ENCODE results near the gene EEF1A1. TPM values are rescaled to one million over a fixed set of nuclear protein-coding genes. Genes with fewer than 3 reads are reported as not detected.
"Not testable (repeated sequence)": the region's sequence is repeated elsewhere in the genome, so short reads cannot be mapped to it uniquely, and the experiment has no call there.

The EEF1A1 gene
- total RNA-seq, 1 donor from 2014 or later, result 11,105 TPM

DNA sequence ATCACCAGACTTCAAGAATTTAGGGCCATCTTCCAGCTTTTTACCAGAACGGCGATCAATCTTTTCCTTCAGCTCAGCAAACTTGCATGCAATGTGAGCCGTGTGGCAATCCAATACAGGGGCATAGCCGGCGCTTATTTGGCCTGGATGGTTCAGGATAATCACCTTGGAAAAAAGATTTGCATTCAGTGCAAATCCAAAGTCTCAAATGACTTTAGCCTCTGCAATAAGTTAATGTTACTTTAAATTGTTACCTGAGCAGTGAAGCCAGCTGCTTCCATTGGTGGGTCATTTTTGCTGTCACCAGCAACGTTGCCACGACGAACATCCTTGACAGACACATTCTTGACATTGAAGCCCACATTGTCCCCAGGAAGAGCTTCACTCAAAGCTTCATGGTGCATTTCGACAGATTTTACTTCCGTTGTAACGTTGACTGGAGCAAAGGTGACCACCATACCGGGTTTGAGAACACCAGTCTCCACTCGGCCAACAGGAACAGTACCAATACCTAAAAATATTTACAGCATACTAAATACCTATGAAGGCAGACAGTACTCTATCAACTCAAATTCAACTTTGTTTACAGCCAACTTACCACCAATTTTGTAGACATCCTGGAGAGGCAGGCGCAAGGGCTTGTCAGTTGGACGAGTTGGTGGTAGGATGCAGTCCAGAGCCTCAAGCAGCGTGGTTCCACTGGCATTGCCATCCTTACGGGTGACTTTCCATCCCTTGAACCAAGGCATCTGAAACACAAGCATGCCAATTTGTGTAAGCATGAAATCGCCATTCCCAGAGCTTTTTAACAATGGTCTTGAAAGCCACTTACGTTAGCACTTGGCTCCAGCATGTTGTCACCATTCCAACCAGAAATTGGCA is 2.5 kb downstream of the EEF1A1 start:
- H3K9me3 Mint-ChIP-seq; DNase-seq (ENCODE audit: low spot score in 2 of 2, unreplicated experiment in 2 of 2); H3K27me3 Mint-ChIP-seq (ENCODE audit: low read depth): not testable (repeated sequence)
- H3K4me1 Mint-ChIP-seq, result peaks cover 47% of the 10 kb centered on the region
- peaks cover 43% of the 10 kb centered on the region for H3K36me3 Mint-ChIP-seq
- peak overlapping the region; percentile 99 for H3K27ac Mint-ChIP-seq
- H3K4me3 Mint-ChIP-seq, result peak overlapping the region; percentile 97

DNA sequence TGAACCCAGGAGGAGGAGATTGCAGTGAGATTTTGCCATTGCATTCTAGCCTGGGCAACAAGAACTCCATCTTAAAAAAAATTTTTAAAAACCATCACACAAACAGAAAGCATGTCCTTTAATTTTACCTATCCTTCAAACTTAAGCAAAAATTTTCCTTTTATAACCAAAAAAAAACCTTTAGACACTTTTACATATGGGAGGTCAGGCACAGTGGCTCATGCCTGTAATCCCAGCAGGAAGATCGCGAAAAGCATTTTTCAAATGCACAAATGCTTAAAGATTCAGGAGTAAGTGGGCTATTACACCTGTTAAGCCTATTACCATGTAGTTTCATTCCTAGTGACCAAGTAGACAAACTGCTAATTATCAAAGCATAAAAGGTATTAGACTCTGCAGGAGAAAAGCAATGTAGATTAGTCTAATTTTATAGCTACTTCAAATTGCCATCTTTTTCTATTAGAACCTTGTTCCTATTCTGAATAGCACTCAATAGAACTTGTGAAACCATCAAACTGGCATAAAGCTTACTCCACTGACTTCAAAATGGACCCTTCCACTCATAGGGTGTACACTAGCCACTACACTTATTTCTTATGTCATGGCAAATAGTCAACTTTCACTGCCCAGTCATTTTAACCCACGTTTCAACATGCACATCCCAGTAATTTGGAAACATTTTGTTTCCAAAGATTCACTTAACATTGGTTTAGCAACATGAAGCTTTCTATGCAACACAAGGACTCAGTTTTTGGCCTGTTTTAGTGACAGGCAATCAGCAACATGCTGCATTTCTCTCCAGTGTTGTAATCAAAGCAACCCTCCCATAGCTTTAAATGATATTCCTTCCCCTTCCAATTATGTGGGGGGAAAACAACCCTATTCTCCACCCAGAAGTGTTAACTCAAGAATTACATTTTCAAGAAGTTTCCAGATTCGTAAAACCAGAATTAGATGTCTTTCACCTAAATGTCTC is 4.0 kb downstream of the EEF1A1 start:
- Mint-ChIP-seq H3K4me3 (peak overlapping the region; percentile 57), H3K9me3 (no peaks in the 10 kb centered on the region), H3K27me3 (ENCODE audit: low read depth) (no peaks in the 10 kb centered on the region), H3K36me3 (peaks cover 43% of the 10 kb centered on the region), H3K27ac (peak overlapping the region; percentile 94), H3K4me1 (peaks cover 45% of the 10 kb centered on the region)
- TF ChIP-seq, protein P1, sequence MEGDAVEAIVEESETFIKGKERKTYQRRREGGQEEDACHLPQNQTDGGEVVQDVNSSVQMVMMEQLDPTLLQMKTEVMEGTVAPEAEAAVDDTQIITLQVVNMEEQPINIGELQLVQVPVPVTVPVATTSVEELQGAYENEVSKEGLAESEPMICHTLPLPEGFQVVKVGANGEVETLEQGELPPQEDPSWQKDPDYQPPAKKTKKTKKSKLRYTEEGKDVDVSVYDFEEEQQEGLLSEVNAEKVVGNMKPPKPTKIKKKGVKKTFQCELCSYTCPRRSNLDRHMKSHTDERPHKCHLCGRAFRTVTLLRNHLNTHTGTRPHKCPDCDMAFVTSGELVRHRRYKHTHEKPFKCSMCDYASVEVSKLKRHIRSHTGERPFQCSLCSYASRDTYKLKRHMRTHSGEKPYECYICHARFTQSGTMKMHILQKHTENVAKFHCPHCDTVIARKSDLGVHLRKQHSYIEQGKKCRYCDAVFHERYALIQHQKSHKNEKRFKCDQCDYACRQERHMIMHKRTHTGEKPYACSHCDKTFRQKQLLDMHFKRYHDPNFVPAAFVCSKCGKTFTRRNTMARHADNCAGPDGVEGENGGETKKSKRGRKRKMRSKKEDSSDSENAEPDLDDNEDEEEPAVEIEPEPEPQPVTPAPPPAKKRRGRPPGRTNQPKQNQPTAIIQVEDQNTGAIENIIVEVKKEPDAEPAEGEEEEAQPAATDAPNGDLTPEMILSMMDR (IDR thresholded peaks at IDR 0.05; ENCODE audit: unreplicated experiment), result no peak
- DNase-seq (ENCODE audit: low spot score in 2 of 2, unreplicated experiment in 2 of 2), result no peak

DNA sequence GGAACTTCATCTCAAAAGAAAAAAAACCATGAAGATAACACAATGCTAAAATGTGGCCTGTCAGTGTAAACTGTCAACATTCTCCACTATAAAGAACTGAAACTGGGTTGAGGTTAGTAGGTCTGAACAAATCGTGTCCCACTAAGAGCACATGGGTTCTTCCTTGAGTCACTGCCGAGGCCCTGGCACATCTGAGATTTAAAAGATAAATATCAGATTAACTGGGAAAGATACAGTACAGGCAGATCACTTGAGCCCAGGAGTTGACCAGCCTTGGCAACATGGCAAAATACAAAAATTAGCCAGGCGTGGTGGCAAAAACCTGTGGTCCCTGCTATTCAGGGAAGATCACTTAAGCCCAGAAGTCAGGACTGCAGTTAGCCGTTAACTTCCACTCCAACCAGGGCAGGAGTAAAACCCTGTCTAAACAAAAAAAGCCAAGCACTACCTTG is 5.6 kb downstream of the EEF1A1 start:
- Mint-ChIP-seq H3K36me3 (peaks cover 37% of the 10 kb centered on the region), H3K27me3 (ENCODE audit: low read depth) (no peaks in the 10 kb centered on the region), H3K4me1 (peaks cover 41% of the 10 kb centered on the region), H3K27ac (peak overlapping the region; percentile 94), H3K4me3 (no peak overlapping the region), H3K9me3 (no peaks in the 10 kb centered on the region)
- no peak for DNase-seq (ENCODE audit: low spot score in 2 of 2, unreplicated experiment in 2 of 2)
- TF ChIP-seq, protein P1 (IDR thresholded peaks at IDR 0.05; ENCODE audit: unreplicated experiment), result no peak

DNA sequence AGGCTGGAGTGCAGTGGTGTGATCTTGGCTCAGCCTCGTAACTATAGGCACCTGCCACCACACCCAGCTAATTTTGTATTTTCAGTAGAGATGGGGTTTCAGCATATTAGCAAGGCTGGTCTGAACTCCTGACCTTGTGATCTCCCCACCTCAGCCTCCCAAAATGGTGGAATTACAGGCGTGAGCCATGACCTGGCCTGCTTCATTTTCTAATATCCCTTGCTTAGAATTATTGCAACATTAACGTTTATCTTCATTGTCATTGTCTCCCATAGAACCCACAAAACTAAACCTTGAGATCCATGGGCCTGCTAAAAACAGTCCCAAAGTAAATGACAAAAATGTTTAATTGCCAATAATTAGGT is 6.1 kb downstream of the EEF1A1 start:
- H3K27ac Mint-ChIP-seq, result peak overlapping the region; percentile 94
- no peak overlapping the region for H3K4me3 Mint-ChIP-seq
- no peak for DNase-seq (ENCODE audit: low spot score in 2 of 2, unreplicated experiment in 2 of 2)
- no peaks in the 10 kb centered on the region for H3K27me3 Mint-ChIP-seq (ENCODE audit: low read depth)
- peaks cover 39% of the 10 kb centered on the region for H3K4me1 Mint-ChIP-seq
- H3K36me3 Mint-ChIP-seq, result peaks cover 32% of the 10 kb centered on the region
- H3K9me3 Mint-ChIP-seq, result no peaks in the 10 kb centered on the region
- TF ChIP-seq, protein P1 (IDR thresholded peaks at IDR 0.05; ENCODE audit: unreplicated experiment), result no peak

DNA sequence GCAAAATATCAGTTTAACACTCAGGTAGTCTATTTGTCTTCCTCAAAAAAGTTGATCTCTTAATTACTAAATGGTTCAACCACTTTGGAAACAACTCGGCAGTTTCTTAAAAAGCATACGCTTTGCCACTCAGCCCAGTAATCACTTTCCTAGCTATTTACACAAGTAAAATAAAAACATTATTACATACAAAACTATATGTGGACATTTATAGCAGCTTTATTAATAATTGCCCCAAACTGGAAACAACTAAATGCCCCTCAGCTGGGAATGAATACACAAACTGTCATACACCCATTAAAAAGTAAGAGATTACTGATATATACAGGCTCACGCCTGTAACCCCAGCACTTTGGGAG is 7.4 kb downstream of the EEF1A1 start:
- H3K27me3 Mint-ChIP-seq (ENCODE audit: low read depth), result no peaks in the 10 kb centered on the region
- TF ChIP-seq, protein P1 (IDR thresholded peaks at IDR 0.05; ENCODE audit: unreplicated experiment), result no peak
- peak overlapping the region; percentile 27 for H3K27ac Mint-ChIP-seq
- no peak for DNase-seq (ENCODE audit: low spot score in 2 of 2, unreplicated experiment in 2 of 2)
- no peaks in the 10 kb centered on the region for H3K9me3 Mint-ChIP-seq
- no peak overlapping the region for H3K4me3 Mint-ChIP-seq
- peaks cover 27% of the 10 kb centered on the region for H3K4me1 Mint-ChIP-seq
- peaks cover 21% of the 10 kb centered on the region for H3K36me3 Mint-ChIP-seq

Data from mesothelial cell of epicardium (in vitro differentiated cells).